Ishikawa (cell line): Measurements from ENCODE around the gene CACNA1C.

ENCODE experiments used
- EGR1 ChIP-seq: IDR thresholded peaks from 2 replicates; pipeline ENCODE4 v1.6.1; 2012
- EP300 ChIP-seq: IDR thresholded peaks from 2 replicates; pipeline ENCODE4 v1.6.1; 2012; ENCODE audit warnings: borderline replicate concordance
- TAF1 ChIP-seq: IDR thresholded peaks from 2 replicates; pipeline ENCODE4 v1.6.1; 2012; ENCODE audit warnings: low read depth, mild to moderate bottlenecking

DNA sequence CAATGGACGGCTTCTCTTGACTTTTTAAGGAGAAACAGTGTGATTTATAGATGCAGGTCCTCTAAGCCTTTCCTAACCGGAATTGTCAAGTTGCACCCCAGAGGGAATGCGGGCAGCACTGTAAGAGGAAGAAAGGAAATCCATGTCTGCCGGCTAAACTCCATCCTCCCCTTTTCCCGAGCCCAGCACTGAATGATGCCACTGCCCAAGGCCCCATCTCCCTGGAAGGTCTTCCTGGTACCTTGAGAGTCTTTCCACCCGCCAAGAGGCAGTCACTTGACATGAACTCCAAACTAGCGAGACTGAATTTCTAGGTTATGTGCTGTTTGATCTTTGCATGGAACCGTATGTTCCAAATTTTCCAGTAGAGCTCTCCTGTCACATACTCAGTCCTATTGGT is 428.6 kb downstream of the CACNA1C start:
- TF ChIP-seq EP300 (no peak), EGR1 (no peak), TAF1 (no peak)
